Lower leg skin (tissue), 4 donors: ENCODE measurements around the gene LCN9. TPM values are rescaled to one million over a fixed set of nuclear protein-coding genes. Genes with fewer than 3 reads are reported as not detected.

Experiments
- DNase-seq, 2 donors: peaks; one replicate each; pipeline ENCODE4 v3.0.0-alpha.2; 2019; ENCODE audit warnings: low spot score in 2 of 2
- H3K4me3 ChIP-seq: fragments of 200-600 bp; sonication (generic); 2 replicates; pipeline ENCODE4 v1.5.1; 2017; ENCODE audit warnings: mild to moderate bottlenecking, low read depth; ENCODE audit not compliant: poor library complexity, severe bottlenecking
- POLR2A ChIP-seq, 2 donors: fragments of 450-650 bp; IDR thresholded peaks; one replicate each; pipeline ENCODE4 v1.6.1; 2016 to 2017; ENCODE audit warnings: antibody characterized with exemption in 2 of 2, mild to moderate bottlenecking in 1 of 2, moderate library complexity in 1 of 2
- WGBS, 2 donors: methylation state at CpG; one replicate each; pipeline ENCODE4 v1.1.5; 2018; 5-methylcytosine and 5-hydroxymethylcytosine counted together
- intact Hi-C: fragments of 100-400 bp; cut with DNase I; formaldehyde crosslinking; loops from one replicate; pipeline ENCODE4 v1.15.0; 2023; ENCODE audit warnings: low total_unique reads
- total RNA-seq, 4 donors: library from RNA; depleted of rRNA; stranded (reverse); fragments of >200 nt; gene quantifications; one replicate each; pipeline ENCODE4 v1.1.0, GENCODE V29; 2016
- TF ChIP-seq, protein P1 (sequence below), 3 donors: fragments of 450-650 bp; IDR thresholded peaks; one replicate each; pipeline ENCODE4 v1.5.1; 2016; ENCODE audit warnings: antibody characterized with exemption in 3 of 3, mild to moderate bottlenecking in 3 of 3, moderate library complexity in 2 of 3

LCN9 gene
- total RNA-seq, 4 donors from 2014 or later = not detected

DNA sequence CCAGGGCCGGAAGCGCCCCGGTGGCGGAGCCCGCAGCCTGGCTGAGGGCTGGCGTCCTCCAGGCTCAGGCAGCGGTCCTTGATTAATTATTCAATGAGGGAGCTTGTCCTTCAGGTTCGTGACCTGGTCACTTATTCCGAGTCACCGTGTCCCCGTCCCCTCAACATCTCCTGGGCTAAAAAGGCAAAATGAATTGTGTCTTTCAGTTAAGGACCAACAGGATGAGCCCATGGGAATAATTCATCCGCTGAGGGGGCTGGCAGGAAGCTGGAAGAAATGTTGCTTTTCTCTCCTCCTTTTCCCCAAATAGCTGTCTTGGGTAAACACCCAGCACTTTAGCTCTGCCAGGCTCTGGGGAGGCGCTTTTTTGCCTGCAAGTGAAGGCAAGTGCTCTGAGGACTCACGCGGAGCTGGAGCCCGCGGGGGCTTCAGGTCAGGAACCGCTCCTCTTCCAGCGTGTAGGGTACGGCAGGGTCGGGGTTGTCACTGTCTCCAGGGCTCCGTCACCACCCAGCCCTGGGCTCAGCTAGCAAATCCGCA, 52.0 kb downstream of the LCN9 start:
- intact Hi-C loops = no loop called here
- WGBS, 2 donors = 27 to 30% methylated on average over 22 to 23 of the region's 23 CpGs
- DNase-seq = no peak
- H3K4me3 ChIP-seq = no peak overlapping the region
- TF ChIP-seq, protein P1, sequence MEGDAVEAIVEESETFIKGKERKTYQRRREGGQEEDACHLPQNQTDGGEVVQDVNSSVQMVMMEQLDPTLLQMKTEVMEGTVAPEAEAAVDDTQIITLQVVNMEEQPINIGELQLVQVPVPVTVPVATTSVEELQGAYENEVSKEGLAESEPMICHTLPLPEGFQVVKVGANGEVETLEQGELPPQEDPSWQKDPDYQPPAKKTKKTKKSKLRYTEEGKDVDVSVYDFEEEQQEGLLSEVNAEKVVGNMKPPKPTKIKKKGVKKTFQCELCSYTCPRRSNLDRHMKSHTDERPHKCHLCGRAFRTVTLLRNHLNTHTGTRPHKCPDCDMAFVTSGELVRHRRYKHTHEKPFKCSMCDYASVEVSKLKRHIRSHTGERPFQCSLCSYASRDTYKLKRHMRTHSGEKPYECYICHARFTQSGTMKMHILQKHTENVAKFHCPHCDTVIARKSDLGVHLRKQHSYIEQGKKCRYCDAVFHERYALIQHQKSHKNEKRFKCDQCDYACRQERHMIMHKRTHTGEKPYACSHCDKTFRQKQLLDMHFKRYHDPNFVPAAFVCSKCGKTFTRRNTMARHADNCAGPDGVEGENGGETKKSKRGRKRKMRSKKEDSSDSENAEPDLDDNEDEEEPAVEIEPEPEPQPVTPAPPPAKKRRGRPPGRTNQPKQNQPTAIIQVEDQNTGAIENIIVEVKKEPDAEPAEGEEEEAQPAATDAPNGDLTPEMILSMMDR (IDR thresholded peaks at IDR 0.05) = no peak
- TF ChIP-seq POLR2A (IDR thresholded peaks at IDR 0.05) = no peak

DNA sequence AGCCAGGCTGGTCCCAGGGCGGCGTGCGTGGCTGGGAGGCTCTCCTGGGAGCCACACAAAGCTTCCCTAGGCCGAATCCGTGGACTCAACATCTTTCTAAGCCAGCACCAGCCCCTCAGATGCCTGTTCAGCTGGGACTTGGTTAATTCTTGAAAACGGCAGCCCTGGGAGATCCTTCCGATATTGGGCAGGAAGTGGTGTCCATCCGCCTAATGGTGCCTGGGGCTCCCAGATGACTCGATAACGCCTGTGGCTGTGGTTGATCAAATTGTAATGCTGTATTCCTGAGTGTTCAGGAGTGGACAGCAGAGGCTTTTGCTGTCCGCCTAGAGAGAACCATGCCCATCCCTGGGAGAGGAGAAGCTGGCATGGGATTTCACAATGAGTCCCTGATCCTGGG, 52.9 kb downstream of the LCN9 start:
- H3K4me3 ChIP-seq = no peak overlapping the region
- no peak for DNase-seq
- intact Hi-C loops = no loop called here
- TF ChIP-seq POLR2A (IDR thresholded peaks at IDR 0.05) = no peak
- TF ChIP-seq, protein P1 (IDR thresholded peaks at IDR 0.05) = no peak
- 82 to 83% methylated on average over 11 of the region's 11 CpGs for WGBS, 2 donors

Other genes starting within 250 kb of the LCN9 start
- 10 to 100 TPM in 1 of 4 donors, 1 to 10 TPM in 3; 8.4 to 11.5 (median 9.2) TPM for gene PPP1R26, start 183.5 kb upstream of the LCN9 start, total RNA-seq
- 10 to 100 TPM; 41.3 to 61.6 (median 49.7) TPM for gene MRPS2, start 162.6 kb upstream of the LCN9 start, total RNA-seq
- gene LCN1, start 141.9 kb upstream of the LCN9 start, total RNA-seq = not detected
- gene OBP2A, start 117.2 kb upstream of the LCN9 start, total RNA-seq = 1 to 10 TPM in 2 of 4 donors, not detected in 2; 4.7 to 6.6 TPM
- 1 to 10 TPM in 1 of 4 donors, under 1 TPM in 2, not detected in 1; 0.71 to 2.7 (median 0.89) TPM for gene PAEP, start 101.6 kb upstream of the LCN9 start, total RNA-seq
- gene GLT6D1, start 23.8 kb upstream of the LCN9 start, total RNA-seq = not detected
- under 1 TPM in 1 of 4 donors, not detected in 3; 0.71 TPM for gene SOHLH1, start 36.2 kb downstream of the LCN9 start, total RNA-seq
- under 1 TPM in 1 of 4 donors, not detected in 3; 0.10 TPM for gene KCNT1, start 38.9 kb downstream of the LCN9 start, total RNA-seq
- gene CAMSAP1, start 244.2 kb downstream of the LCN9 start, total RNA-seq = 10 to 100 TPM; 32.2 to 46.1 (median 34.0) TPM